ENCODE results near the gene CRHR2.

CRHR2 gene

GRCh38 chr7:30682212-30683083, at the start of gene CRHR2:
TSS of gene CRHR2 (minus strand) at chr7:30682456. CDS start at chr7:30682280, 176 bp downstream.
- Histone ChIP-seq H3K4me3 (replicated peaks; ENCODE audit: low read depth, low read length) (no peak within 1 kb of the TSS; the same call in 1 of the 2 replicates), H3K27me3 (replicated peaks; ENCODE audit: control insufficient read depth, insufficient read depth, low read length) (peaks cover 10% of the 10 kb centered on the region), H3K36me3 (ENCODE audit: control insufficient read depth, insufficient read depth, low read length) (no peaks in the 10 kb centered on the region)
- TF ChIP-seq CTCF (IDR thresholded peaks at IDR 0.05; ENCODE audit: insufficient read depth, low read length, poor library complexity, severe bottlenecking) = peak; percentile 20
- DNase-seq (ENCODE audit: extremely low read depth, insufficient read length) = no peak

GRCh38 chr7:30731581-30731980, 49.3 kb upstream of the CRHR2 start:
- no peak for TF ChIP-seq CTCF (IDR thresholded peaks at IDR 0.05; ENCODE audit: insufficient read depth, low read length, poor library complexity, severe bottlenecking)
- Histone ChIP-seq H3K4me3 (replicated peaks; ENCODE audit: low read depth, low read length) (no peak overlapping the region), H3K36me3 (ENCODE audit: control insufficient read depth, insufficient read depth, low read length) (no peaks in the 10 kb centered on the region), H3K27me3 (replicated peaks; ENCODE audit: control insufficient read depth, insufficient read depth, low read length) (no peaks in the 10 kb centered on the region; the same call in 1 of the 2 replicates)
- DNase-seq (ENCODE audit: extremely low read depth, insufficient read length) = no peak

- no peak overlapping the region for H3K4me3 ChIP-seq (replicated peaks; ENCODE audit: low read depth, low read length)
- no peak for TF ChIP-seq CTCF (IDR thresholded peaks at IDR 0.05; ENCODE audit: insufficient read depth, low read length, poor library complexity, severe bottlenecking)
- no peaks in the 10 kb centered on the region; the same call in 1 of the 2 replicates for H3K27me3 ChIP-seq (replicated peaks; ENCODE audit: control insufficient read depth, insufficient read depth, low read length)
- no peak for DNase-seq (ENCODE audit: extremely low read depth, insufficient read length)
- H3K36me3 ChIP-seq (ENCODE audit: control insufficient read depth, insufficient read depth, low read length) = no peaks in the 10 kb centered on the region
Observed at GRCh38 chr7:30730996-30731395, 48.7 kb upstream of the CRHR2 start.

- no peak for TF ChIP-seq CTCF (IDR thresholded peaks at IDR 0.05; ENCODE audit: insufficient read depth, low read length, poor library complexity, severe bottlenecking)
Observed at GRCh38 chr7:30730097-30730496, 47.8 kb upstream of the CRHR2 start.

GRCh38 chr7:30729642-30730041, 47.4 kb upstream of the CRHR2 start:
- no peak for DNase-seq (ENCODE audit: extremely low read depth, insufficient read length)
- H3K4me3 ChIP-seq (replicated peaks; ENCODE audit: low read depth, low read length) = no peak overlapping the region
- no peaks in the 10 kb centered on the region; the same call in 1 of the 2 replicates for H3K27me3 ChIP-seq (replicated peaks; ENCODE audit: control insufficient read depth, insufficient read depth, low read length)
- no peaks in the 10 kb centered on the region for H3K36me3 ChIP-seq (ENCODE audit: control insufficient read depth, insufficient read depth, low read length)
- TF ChIP-seq CTCF (IDR thresholded peaks at IDR 0.05; ENCODE audit: insufficient read depth, low read length, poor library complexity, severe bottlenecking) = no peak

More at GRCh38 chr7:30730097-30730496, 47.8 kb upstream of the CRHR2 start:
- DNase-seq (ENCODE audit: extremely low read depth, insufficient read length) = no peak
- H3K36me3 ChIP-seq (ENCODE audit: control insufficient read depth, insufficient read depth, low read length) = no peaks in the 10 kb centered on the region
- H3K4me3 ChIP-seq (replicated peaks; ENCODE audit: low read depth, low read length) = no peak overlapping the region
- no peaks in the 10 kb centered on the region; the same call in 1 of the 2 replicates for H3K27me3 ChIP-seq (replicated peaks; ENCODE audit: control insufficient read depth, insufficient read depth, low read length)
